GM12873 (cell line): ENCODE results near the gene SPG21.

Source experiments
- CTCF ChIP-seq: IDR thresholded peaks from 2 replicates; pipeline ENCODE4 v1.5.1; 2012; ENCODE audit warnings: low read depth, mild to moderate bottlenecking, moderate library complexity, low read length, control low read depth; ENCODE audit not compliant: insufficient read depth; ENCODE audit errors: missing control alignments

The SPG21 gene

GRCh38 chr15:64934023-64934422 is 55.7 kb downstream of the SPG21 start:
- TF ChIP-seq CTCF = no peak

GRCh38 chr15:64931381-64931780 is 58.3 kb downstream of the SPG21 start:
- TF ChIP-seq CTCF = no peak

GRCh38 chr15:64930778-64931371 is 58.8 kb downstream of the SPG21 start:
- no peak for TF ChIP-seq CTCF

GRCh38 chr15:64930019-64930652 is 59.6 kb downstream of the SPG21 start:
- no peak for TF ChIP-seq CTCF

GRCh38 chr15:64928626-64929220 is 61.0 kb downstream of the SPG21 start:
- no peak for TF ChIP-seq CTCF

GRCh38 chr15:64926661-64927060 is 63.1 kb downstream of the SPG21 start:
- TF ChIP-seq CTCF = no peak

GRCh38 chr15:64925335-64926330 is 64.1 kb downstream of the SPG21 start:
- no peak for TF ChIP-seq CTCF
